GM12878 (cell line): ENCODE data around the gene KCNK1.

Source experiments
- CTCF ChIP-seq, 3 experiments: IDR thresholded peaks in 2 of 3; conservative IDR thresholded peaks in 1 of 3; 2 replicates each; pipeline ENCODE4 v1.5.1; 2011; ENCODE audit warnings: low read depth in 3 of 3, low read length in 3 of 3, mild to moderate bottlenecking in 3 of 3, control low read depth in 2 of 3, moderate library complexity in 2 of 3, inconsistent platforms in 1 of 3, mixed read lengths in 1 of 3; ENCODE audit not compliant: control insufficient read depth in 2 of 3, insufficient read depth in 1 of 3; ENCODE audit errors: extremely low read depth in 1 of 3
- JUNB ChIP-seq: IDR thresholded peaks from 2 replicates; pipeline ENCODE4 v1.6.1; 2016; ENCODE audit warnings: antibody characterized with exemption, mild to moderate bottlenecking
- POLR2AphosphoS5 ChIP-seq: IDR thresholded peaks from 2 replicates; pipeline ENCODE4 v1.6.1; 2011; ENCODE audit warnings: mild to moderate bottlenecking, low read length, inconsistent platforms
- SUZ12 ChIP-seq: fragments of 200-600 bp; sonication (generic); IDR thresholded peaks from one replicate; pipeline ENCODE4 v1.6.1; 2018; ENCODE audit warnings: antibody characterized with exemption, mild to moderate bottlenecking; ENCODE audit not compliant: unreplicated experiment
- TF ChIP-seq, protein P1 (sequence below): fragments of 450-650 bp; IDR thresholded peaks from 2 replicates; pipeline ENCODE4 v1.6.1; 2017; ENCODE audit warnings: mild to moderate bottlenecking
- TF ChIP-seq, protein P2 (sequence below): IDR thresholded peaks from 2 replicates; pipeline ENCODE4 v1.6.1; 2012; ENCODE audit warnings: mild to moderate bottlenecking, low read depth, low read length

- TF ChIP-seq SUZ12 (no peak), CTCF (IDR thresholded peaks at IDR 0.05 in 2 of 3, conservative IDR thresholded peaks at IDR 0.05 in 1 of 3; ENCODE audit: control insufficient read depth in 2 of 3, extremely low read depth in 1 of 3, insufficient read depth in 1 of 3, low read depth in 3 of 3, low read length in 3 of 3) (no peak), POLR2AphosphoS5 (no peak), JUNB (no peak)
- TF ChIP-seq, protein P1, sequence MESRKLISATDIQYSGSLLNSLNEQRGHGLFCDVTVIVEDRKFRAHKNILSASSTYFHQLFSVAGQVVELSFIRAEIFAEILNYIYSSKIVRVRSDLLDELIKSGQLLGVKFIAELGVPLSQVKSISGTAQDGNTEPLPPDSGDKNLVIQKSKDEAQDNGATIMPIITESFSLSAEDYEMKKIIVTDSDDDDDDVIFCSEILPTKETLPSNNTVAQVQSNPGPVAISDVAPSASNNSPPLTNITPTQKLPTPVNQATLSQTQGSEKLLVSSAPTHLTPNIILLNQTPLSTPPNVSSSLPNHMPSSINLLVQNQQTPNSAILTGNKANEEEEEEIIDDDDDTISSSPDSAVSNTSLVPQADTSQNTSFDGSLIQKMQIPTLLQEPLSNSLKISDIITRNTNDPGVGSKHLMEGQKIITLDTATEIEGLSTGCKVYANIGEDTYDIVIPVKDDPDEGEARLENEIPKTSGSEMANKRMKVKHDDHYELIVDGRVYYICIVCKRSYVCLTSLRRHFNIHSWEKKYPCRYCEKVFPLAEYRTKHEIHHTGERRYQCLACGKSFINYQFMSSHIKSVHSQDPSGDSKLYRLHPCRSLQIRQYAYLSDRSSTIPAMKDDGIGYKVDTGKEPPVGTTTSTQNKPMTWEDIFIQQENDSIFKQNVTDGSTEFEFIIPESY = no peak
- TF ChIP-seq, protein P2, sequence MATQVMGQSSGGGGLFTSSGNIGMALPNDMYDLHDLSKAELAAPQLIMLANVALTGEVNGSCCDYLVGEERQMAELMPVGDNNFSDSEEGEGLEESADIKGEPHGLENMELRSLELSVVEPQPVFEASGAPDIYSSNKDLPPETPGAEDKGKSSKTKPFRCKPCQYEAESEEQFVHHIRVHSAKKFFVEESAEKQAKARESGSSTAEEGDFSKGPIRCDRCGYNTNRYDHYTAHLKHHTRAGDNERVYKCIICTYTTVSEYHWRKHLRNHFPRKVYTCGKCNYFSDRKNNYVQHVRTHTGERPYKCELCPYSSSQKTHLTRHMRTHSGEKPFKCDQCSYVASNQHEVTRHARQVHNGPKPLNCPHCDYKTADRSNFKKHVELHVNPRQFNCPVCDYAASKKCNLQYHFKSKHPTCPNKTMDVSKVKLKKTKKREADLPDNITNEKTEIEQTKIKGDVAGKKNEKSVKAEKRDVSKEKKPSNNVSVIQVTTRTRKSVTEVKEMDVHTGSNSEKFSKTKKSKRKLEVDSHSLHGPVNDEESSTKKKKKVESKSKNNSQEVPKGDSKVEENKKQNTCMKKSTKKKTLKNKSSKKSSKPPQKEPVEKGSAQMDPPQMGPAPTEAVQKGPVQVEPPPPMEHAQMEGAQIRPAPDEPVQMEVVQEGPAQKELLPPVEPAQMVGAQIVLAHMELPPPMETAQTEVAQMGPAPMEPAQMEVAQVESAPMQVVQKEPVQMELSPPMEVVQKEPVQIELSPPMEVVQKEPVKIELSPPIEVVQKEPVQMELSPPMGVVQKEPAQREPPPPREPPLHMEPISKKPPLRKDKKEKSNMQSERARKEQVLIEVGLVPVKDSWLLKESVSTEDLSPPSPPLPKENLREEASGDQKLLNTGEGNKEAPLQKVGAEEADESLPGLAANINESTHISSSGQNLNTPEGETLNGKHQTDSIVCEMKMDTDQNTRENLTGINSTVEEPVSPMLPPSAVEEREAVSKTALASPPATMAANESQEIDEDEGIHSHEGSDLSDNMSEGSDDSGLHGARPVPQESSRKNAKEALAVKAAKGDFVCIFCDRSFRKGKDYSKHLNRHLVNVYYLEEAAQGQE = no peak
Observed at GRCh38 chr1:233608988-233609387, 4.9 kb upstream of the KCNK1 start.
